ENCODE results near the gene PPP2R3A. TPM values are rescaled to one million over a fixed set of nuclear protein-coding genes. Genes with fewer than 3 reads are reported as not detected.

PPP2R3A gene
- total RNA-seq, 1 donor from 2014 or later, result 14.8 TPM

- TF ChIP-seq CTCF (IDR thresholded peaks at IDR 0.05), result no peak
- H3K27ac Mint-ChIP-seq (ENCODE audit: unreplicated experiment), result peak overlapping the region; percentile 92
- no peaks in the 10 kb centered on the region for H3K27me3 Mint-ChIP-seq (ENCODE audit: low read depth)
- H3K9me3 Mint-ChIP-seq (ENCODE audit: low read depth), result no peaks in the 10 kb centered on the region
- H3K36me3 Mint-ChIP-seq (ENCODE audit: low read depth), result peaks cover 7% of the 10 kb centered on the region
- H3K4me1 Mint-ChIP-seq (ENCODE audit: low read depth), result peaks cover 50% of the 10 kb centered on the region
- peak overlapping the region; percentile 91 for H3K4me3 Mint-ChIP-seq (ENCODE audit: unreplicated experiment)
- peak; percentile 96 for DNase-seq (ENCODE audit: low spot score)
Observed at GRCh38 chr3:136195258-136196063, 229.9 kb downstream of the PPP2R3A start.

GRCh38 chr3:136196064-136196400, 230.5 kb downstream of the PPP2R3A start, which contains the start of gene MSL2:
TSS of gene MSL2 (minus strand) at chr3:136196335. CDS start at chr3:136195113, 1,222 bp downstream.
- DNase-seq (ENCODE audit: low spot score), result peak; percentile 94
- peaks cover 7% of the 10 kb centered on the region for H3K36me3 Mint-ChIP-seq (ENCODE audit: low read depth)
- peak within 1 kb of the TSS; percentile 91 for H3K4me3 Mint-ChIP-seq (ENCODE audit: unreplicated experiment)
- H3K27ac Mint-ChIP-seq (ENCODE audit: unreplicated experiment), result peak within 1 kb of the TSS; percentile 92
- H3K27me3 Mint-ChIP-seq (ENCODE audit: low read depth), result no peaks in the 10 kb centered on the region
- H3K4me1 Mint-ChIP-seq (ENCODE audit: low read depth), result peaks cover 44% of the 10 kb centered on the region
- no peaks in the 10 kb centered on the region for H3K9me3 Mint-ChIP-seq (ENCODE audit: low read depth)
- TF ChIP-seq CTCF (IDR thresholded peaks at IDR 0.05), result no peak

GRCh38 chr3:136196401-136197158, 231.1 kb downstream of the PPP2R3A start:
- DNase-seq (ENCODE audit: low spot score), result peak; percentile 100
- peaks cover 7% of the 10 kb centered on the region for H3K36me3 Mint-ChIP-seq (ENCODE audit: low read depth)
- H3K9me3 Mint-ChIP-seq (ENCODE audit: low read depth), result no peaks in the 10 kb centered on the region
- H3K4me3 Mint-ChIP-seq (ENCODE audit: unreplicated experiment), result peak overlapping the region; percentile 91
- peak overlapping the region; percentile 92 for H3K27ac Mint-ChIP-seq (ENCODE audit: unreplicated experiment)
- TF ChIP-seq CTCF (IDR thresholded peaks at IDR 0.05), result no peak
- peaks cover 39% of the 10 kb centered on the region for H3K4me1 Mint-ChIP-seq (ENCODE audit: low read depth)
- H3K27me3 Mint-ChIP-seq (ENCODE audit: low read depth), result no peaks in the 10 kb centered on the region

GRCh38 chr3:136197159-136197793, 231.7 kb downstream of the PPP2R3A start:
- no peaks in the 10 kb centered on the region for H3K9me3 Mint-ChIP-seq (ENCODE audit: low read depth)
- peak overlapping the region; percentile 92 for H3K27ac Mint-ChIP-seq (ENCODE audit: unreplicated experiment)
- H3K4me1 Mint-ChIP-seq (ENCODE audit: low read depth), result peaks cover 32% of the 10 kb centered on the region
- DNase-seq (ENCODE audit: low spot score), result no peak
- H3K36me3 Mint-ChIP-seq (ENCODE audit: low read depth), result peaks cover 7% of the 10 kb centered on the region
- H3K4me3 Mint-ChIP-seq (ENCODE audit: unreplicated experiment), result peak overlapping the region; percentile 91
- no peaks in the 10 kb centered on the region for H3K27me3 Mint-ChIP-seq (ENCODE audit: low read depth)
- no peak for TF ChIP-seq CTCF (IDR thresholded peaks at IDR 0.05)

Other genes starting within 250 kb of the PPP2R3A start
- gene MSL2, start 230.6 kb downstream of the PPP2R3A start, total RNA-seq, result 18.6 to 21.9 TPM (median 21.1 TPM) in 3 replicates

All from chondrocyte (in vitro differentiated cells).